Kidney epithelial cell (primary cell): ENCODE measurements around the gene EFCAB6. TPM values are rescaled to one million over a fixed set of nuclear protein-coding genes. Genes with fewer than 3 reads are reported as not detected.

ENCODE experiments used
- DNase-seq: peaks from one replicate; pipeline ENCODE4 v3.0.0-alpha.2; 2010; ENCODE audit warnings: low read depth
- H3K27me3 ChIP-seq: 2 replicates; pipeline ENCODE4 v1.6.0; 2011; ENCODE audit warnings: low read length; ENCODE audit not compliant: control insufficient read depth, insufficient read depth
- H3K36me3 ChIP-seq: 2 replicates; pipeline ENCODE4 v1.5.1; 2011; ENCODE audit warnings: low read length; ENCODE audit not compliant: control insufficient read depth, insufficient read depth
- H3K4me3 ChIP-seq: 2 replicates; pipeline ENCODE4 v1.5.1; 2011; ENCODE audit warnings: low read depth, mild to moderate bottlenecking, control low read depth, low read length
- CTCF ChIP-seq: IDR thresholded peaks from 2 replicates; pipeline ENCODE4 v1.5.1; 2011; ENCODE audit warnings: mild to moderate bottlenecking, moderate library complexity, low read length, control low read depth, inconsistent platforms; ENCODE audit not compliant: insufficient read depth, poor library complexity, severe bottlenecking
- total RNA-seq: library from RNA; depleted of rRNA; stranded (reverse); fragments of >200 nt; gene quantifications from 2 replicates; pipeline ENCODE4 v1.2.3, GENCODE V29; 2015

EFCAB6 gene
- total RNA-seq, 1 donor from 2014 or later: 2.3 TPM

DNA sequence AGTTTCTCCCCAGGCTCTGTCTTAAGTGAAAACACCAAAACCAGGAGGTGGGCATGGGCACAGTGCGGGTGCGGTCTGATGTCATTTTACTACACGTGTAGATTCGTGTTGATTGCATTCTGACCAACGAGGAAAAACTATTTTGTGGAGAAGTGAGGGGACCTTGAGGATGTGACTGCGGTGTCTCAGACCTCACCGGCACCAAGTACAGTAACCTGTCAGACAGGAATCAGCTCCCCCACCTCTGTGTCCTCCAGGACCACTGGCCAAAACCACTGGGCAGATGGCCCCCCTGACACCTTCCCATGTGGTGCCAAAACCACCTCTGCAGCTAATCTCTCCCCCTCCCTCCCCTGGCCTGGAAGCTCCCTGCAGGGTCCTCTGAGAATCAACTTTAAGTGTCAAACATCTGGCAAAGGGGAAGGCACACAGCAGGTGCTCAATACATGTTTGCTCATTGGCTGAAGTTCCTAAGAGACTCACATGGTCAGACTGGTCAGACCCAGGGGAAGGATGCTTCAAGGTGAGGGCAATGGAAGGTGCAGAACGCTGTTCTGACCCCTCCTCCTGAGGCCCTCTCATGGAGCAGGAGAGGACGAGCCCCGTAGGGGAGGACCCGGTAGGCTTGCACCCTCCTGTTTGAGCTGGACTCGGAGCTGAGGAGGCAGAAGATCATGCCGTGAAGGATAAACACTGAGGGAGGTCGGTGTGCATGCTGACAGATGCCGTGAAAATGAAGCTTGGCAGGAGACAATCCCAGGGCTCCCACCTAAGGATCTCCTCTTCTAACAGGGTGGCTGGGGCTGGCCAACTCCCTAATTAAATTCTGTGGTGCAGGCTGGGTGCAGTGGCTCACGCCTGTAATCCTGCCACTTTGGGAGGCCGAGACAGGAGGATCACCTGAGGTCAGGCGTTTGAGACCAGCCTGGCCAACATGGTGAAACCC lies 270.4 kb downstream of the EFCAB6 start:
- TF ChIP-seq CTCF: no peak
- DNase-seq: no peak
- Histone ChIP-seq H3K27me3 (no peaks in the 10 kb centered on the region), H3K4me3 (no peak overlapping the region), H3K36me3 (no peaks in the 10 kb centered on the region)

GRCh38 chr22:43541022-43541421 lies 271.1 kb downstream of the EFCAB6 start:
- TF ChIP-seq CTCF: no peak
- no peak for DNase-seq
- Histone ChIP-seq H3K27me3 (no peaks in the 10 kb centered on the region), H3K4me3 (no peak overlapping the region), H3K36me3 (no peaks in the 10 kb centered on the region)

DNA sequence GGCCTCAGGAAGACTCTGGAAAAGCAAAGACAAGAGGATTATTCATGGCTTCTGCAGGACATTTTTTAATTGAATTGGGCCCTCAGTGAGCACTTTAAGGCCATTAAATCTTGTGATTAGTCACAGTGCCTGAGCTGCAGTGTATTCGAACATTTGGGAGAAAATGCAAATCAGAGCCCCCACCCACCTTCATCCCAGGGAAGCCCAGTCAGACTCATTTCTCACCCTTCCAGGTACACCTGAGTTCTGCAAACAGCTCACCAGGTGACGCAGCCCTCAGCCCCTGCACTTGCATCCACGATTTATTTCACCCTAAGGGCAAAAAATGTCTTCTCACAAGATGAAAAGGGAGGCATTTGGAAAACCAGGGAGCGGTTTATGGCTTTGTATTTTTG lies 271.6 kb downstream of the EFCAB6 start:
- no peak overlapping the region for H3K4me3 ChIP-seq
- no peak for TF ChIP-seq CTCF
- DNase-seq: no peak
- no peaks in the 10 kb centered on the region for H3K36me3 ChIP-seq
- no peaks in the 10 kb centered on the region for H3K27me3 ChIP-seq

GRCh38 chr22:43539572-43540528 lies 272.3 kb downstream of the EFCAB6 start:
- no peaks in the 10 kb centered on the region for H3K27me3 ChIP-seq
- no peak for DNase-seq
- H3K36me3 ChIP-seq: no peaks in the 10 kb centered on the region
- TF ChIP-seq CTCF: no peak
- H3K4me3 ChIP-seq: no peak overlapping the region

DNA sequence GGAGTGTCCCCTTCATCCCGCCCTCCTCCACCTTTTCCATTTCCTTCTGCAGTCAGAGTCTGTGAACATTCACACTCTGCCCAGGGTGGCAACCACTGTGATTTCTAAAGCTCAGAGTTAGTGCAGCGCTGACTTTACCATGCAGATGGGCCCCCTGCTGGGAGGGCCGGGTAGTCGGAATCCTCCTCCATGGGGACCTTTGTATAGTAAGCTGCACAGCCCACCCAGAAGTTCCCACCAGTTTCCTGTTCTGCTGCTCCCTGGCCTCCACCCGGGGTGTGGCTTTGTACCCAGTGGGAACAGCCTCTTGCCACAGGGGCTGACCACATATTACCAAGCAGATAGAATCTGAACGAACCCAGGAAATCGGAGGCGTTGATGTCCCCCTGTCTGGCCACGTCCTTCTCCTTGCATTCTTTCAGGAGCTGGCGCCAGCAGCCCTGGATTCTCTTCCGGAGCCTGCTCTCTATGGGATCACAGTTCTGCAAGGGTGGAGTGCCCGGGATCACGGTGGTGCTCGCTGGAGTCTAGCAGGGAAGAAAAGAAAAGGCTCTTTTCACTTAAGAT lies 275.0 kb downstream of the EFCAB6 start:
- no peak overlapping the region for H3K4me3 ChIP-seq
- no peak for TF ChIP-seq CTCF
- DNase-seq: no peak
- no peaks in the 10 kb centered on the region for H3K27me3 ChIP-seq
- no peaks in the 10 kb centered on the region for H3K36me3 ChIP-seq
